DMS153 treated with DMSO at 0.1 percent for 48 hours (cell line): ENCODE measurements around the gene ENAH.

Source experiments
- DNase-seq: peaks from one replicate; lab custom pipeline; 2025; ENCODE audit not compliant: unreplicated experiment; lab: John Stamatoyannopoulos, UW

The ENAH gene

DNA sequence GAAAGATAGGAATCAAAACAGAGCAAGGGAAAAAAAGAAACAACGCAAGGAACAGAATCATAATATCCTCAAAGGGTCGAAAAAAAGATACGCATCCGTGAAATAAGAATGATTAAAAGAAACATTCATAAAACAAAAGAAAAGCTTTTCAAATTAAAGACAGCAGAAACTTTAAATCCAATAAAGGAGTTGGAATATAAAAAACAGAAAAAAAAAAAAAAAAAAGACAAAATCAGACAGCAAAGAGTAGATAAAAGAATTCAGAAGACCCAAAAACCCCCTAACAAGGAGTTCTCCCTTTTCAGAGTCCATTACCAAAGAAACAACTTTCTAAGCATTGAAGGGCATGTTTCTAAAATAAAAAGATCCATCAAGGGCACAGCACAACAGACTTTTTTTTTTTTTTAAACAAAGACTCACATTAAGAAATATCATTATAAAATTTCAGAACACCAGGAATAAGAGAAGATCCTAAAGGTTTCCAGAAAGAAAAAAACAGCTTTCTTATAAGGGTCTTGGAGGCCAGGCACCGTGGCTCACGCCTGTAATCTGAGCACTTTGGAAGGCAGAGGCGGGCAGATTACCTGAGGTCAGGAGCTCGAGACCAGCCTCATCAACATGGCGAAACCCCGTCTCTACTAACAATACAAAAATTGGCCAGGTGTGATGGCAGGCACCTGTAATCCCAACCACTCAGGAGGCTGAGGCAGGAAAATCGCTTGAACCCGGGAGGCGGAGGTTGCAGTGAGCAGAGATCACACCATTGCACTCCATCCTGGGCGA lies 44.7 kb downstream of the ENAH start:
- DNase-seq = no peak

DNA sequence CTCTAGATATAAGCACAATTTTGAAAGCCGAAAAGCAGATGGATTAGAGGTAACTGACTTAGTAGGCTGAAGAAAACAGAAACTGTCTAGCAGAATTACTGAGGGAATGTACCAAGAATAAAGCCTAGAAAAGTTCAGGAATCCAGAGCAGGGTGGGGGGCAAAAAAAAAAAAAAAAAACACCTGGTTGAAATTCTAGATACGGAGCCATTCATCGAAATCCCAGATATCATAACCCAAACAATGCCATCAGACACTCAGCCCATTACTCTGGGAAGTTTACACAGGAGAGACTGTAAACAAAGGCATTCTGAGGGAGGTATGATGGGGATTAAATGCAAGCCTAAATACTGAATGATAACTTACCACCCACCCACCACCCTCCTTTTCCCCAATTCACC lies 45.6 kb downstream of the ENAH start:
- no peak for DNase-seq

DNA sequence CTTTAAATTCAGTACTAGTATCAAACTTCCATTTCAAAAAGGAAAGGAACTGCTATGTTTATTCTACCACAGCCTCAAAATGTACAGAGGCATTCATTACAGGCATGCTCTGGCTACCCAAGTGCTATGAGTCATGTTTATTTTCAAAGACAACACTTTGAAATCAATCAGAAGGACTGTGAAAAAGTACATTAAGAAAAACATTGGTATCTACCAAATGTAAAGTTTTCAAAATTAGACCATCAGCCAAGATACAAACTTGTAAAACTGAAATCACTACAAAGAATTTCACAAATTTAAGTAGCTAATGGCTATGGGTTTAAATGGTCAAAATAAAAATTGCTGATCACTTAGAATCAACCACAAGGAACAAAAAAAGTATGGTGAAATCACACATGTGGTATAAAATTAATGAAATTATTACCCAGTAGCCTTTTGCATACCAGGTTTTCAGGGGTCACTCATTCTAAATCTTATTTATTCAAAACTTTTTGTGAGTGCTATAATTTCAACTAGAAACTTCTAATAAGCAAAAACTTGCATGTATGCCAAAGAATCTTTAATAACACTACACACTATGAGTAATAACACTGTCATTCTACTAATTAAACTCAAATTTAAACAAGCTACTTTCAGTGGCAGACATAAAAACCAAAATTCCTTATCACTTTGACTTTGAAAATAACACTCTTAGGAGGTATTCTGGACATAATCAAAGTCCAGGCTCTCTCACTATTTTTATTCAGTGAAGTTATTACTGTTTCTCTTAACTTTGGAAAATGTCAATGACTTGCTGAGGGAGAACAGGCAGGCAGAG lies 49.2 kb downstream of the ENAH start:
- DNase-seq = no peak

DNA sequence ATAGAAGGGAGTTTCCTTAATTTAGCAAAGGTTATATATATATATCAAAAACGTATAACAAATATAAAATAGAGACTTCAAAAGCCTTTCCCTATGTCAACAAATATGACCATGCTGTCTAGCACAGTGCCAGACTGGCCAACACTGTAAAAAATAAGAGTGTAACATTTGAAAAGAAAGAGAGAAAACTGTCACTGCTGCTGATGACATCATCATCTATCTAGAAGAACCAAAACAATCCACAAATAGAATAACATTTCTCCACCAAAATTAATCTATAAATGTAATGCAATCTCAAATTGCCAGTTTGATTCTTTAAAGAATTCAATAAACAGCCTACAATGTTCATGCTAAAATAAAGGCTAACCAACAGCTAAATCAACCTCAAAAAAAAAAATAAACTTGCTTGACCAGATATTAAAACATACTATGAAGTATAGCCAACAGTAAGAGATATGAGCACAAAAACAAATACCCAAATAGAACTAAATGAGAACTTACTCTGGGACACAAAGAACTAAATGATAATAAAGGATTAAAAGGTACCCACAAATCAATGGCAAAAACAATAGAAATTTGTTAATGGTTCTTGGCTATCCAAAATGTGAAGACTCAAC lies 50.2 kb downstream of the ENAH start:
- no peak for DNase-seq

DNA sequence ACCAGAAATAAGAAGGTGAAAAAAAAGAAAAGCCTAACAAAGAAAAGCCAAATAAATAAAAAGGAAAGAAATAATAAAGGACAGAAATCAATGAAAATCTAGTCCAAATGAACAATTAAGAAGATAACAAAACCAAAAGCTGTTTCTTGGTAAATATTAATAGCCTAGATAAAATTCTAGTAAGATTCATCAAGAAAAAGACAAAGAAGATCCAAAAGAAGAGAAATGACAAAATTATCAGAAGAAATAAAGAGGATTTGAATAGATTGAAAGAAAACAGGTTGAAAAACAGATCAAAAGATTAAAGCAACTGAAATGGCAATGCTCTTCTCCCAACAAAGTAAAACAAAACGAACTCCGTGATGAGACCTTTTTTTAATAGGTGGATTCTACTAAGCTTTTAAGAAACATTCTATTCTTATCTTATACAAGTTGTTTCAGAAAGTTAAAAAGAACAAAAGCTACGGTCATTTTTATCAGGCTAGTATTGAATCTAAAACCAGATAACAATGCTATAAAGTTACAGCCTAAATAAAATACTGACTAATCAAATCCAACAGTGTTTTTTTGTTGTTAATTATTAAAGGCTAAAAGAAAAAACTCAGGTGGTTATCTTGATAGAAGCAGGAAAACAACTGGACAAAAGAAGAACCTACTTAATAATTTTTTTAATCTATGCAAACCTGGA lies 50.9 kb downstream of the ENAH start:
- DNase-seq = no peak

DNA sequence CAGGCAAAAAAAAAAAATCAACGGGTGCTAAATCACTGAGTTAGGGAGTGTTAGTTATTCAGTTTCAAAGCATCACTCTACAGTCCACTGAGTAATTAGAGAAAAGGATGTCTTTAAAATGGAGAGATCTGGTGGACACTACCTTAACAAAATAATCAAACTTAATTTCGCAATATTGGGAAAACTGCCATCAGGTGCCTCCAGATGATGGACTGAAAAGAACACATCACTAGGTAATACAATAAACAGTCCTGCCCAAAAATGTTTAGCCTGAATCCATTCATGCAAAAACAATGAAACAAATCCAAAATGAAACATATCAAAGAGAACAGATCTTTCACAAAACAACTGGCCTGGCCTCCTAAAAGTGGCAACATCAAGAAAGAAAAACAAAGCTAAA lies 54.1 kb downstream of the ENAH start:
- no peak for DNase-seq

DNA sequence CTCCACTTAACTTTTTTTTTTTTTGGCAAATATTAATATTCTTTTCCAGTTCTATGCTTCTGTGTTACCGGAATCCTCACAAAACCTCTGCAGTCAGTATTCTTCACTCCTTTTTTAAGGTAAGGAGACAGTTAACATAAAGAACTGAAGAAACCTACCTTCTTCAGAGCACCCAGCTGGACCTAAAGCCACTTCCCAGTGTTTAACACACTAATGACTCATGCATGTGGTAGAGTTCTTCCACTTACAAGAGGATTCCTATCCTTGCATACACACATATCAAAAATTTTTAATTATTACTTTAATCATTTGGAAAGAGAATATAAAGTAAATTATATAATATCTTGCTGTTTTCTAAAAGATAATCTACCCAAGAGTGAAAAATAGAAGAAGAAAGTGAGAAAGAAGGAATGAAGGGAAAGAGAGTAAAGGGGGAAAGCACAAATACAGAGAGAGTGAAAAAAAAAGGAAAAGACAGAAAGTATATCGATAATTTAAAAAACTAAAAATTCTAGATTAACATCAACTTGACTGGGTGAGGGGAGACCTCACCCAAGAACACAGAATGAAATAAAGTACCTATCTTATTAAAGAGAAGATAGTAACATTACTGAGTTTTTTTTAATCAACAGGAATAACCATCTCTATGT lies 54.9 kb downstream of the ENAH start:
- DNase-seq = no peak

DNA sequence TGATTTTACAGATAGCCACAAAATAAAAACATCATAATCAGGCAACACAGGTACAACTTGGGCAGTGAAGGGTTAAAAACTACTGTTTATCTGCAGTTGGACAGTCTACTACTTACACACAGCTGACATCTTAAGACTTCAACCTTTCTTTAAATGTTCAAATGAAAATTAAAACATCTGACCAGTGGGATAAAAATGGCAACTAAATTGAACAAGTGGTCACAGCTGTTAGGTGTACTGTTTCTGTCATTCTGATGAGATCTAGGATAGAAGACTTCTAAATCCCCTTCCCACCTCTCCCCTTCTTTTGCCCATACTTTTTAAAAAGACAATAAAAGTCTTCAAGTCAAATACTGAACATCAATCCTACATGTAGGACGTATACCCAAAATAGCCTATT lies 56.2 kb downstream of the ENAH start:
- DNase-seq = no peak

DNA sequence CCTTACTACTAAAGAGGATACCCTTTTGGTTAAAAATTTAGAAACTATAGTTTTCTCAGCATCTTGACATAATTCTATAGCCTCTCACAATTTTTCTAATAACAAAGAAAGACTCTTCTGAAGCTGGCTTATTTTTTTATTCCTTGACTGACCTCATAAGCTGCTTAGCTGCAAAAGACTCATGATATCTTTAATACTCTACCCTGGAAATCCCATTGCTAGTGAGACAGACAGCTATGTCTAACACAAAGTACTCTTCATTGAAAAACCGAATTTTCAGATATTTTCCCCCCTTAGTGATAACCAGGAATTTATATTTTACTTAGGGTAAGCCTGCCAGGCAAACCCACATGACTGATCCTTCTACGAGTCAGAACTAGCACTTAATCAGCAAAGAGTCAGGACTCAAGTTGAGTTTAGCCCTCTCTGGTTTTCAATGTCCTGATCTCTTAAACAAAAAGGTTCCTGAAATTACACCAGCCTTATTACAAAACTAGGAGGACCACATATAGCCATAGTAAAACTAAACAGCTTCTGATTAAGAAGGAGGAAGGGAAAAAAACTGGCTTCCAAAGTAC lies 56.9 kb downstream of the ENAH start:
- DNase-seq = no peak

DNA sequence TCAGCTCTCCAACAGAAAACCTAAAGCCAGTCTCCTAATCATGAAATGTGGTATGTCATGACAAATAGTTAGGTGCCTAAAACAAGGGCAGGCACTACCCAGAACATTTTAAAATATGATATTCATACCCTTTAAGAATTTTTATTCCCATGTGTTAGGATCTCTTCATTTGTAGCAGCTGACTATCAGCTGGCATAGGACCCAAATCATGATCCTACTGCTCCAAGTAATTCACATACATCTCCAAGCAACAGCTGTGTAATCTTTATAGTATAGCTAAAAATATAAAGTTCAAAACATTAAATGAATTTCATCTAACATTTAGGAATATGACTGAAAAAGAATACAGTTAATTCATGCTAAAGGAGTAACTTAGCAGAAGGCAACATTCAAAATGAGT lies 57.5 kb downstream of the ENAH start:
- no peak for DNase-seq

DNA sequence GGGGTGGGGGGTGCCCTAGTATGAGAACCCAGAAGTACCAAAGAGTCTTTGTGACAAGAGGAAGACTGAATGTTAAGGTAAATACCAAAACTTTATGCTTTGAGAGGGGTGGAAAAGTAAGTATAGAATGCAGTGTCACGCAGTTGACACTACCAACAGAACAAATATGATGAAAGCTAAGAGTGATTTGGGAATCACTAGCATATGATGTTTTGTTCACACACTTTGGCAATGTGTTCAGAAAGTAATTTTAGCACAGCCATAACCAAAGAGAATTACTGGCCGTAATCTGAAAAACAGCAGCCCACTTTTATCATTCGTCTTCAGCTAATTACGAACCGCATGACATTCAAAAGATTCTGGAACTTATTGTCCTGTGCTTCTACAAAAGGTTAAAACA lies 59.5 kb downstream of the ENAH start:
- DNase-seq = no peak

DNA sequence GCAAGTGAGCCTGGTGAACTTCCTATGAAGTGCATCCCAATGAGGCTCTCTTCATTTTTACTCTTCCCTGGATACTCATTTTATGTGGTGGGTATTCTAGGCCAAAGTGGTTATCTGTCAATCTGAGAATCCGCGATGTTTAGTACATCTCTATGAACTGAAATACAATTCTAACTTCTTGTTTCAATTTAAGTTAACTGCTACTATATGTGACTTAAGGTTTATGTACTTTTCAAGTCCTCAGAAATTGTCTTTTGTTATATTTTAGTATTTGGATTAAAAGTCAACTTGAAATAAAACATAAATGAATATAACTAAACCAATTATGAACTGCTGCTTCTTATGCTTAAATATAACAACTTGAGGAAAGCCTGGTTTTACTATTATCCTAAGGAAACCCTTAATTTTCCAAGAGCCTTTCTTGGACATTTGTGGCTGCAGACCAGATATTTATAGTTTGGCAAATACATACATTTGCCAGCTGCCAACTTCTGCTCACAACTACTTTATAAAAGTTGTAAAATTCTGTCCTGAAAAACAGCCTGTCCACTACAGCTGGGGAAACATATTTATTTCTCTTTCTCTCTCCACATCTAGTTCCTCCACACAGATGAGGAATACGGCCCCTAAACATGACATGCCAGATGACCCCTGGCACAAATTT lies 60.4 kb downstream of the ENAH start:
- DNase-seq = no peak

DNA sequence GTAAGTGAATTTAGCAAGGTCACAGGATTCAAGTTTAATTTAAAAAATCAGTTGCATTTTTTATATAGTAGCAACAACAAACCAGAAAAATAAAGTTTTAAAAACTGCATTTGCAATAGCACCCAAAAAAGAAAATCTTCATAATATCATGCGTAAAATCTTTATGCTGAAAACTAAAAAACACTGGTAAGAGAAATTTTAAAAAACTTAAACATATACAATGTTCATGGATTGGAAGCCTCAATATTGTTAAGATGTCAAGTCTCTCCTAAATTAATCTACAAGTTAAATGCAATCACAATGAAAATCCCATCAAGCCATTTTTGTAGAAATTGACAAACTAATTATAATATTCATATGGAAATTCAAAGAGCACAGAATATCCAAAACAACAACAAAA lies 65.6 kb downstream of the ENAH start:
- no peak for DNase-seq

DNA sequence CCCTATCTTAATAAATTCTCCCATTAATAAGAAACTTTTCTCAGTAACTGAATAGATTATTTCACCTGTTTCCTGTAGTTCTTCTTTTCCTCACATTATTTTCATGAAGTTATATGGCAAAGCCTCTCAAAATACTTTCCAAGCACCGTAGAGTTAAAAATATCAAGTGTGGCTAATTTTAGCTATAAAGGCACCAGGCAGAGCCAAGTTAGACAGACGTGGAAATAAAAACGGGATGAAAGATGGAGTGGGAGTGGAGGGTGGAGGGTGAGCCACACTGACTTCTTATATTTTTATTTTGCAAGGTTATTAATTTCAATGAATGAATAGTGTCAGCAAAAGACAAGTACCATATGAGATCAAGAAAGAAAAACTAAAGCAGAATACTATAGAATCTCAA lies 71.7 kb downstream of the ENAH start:
- no peak for DNase-seq

DNA sequence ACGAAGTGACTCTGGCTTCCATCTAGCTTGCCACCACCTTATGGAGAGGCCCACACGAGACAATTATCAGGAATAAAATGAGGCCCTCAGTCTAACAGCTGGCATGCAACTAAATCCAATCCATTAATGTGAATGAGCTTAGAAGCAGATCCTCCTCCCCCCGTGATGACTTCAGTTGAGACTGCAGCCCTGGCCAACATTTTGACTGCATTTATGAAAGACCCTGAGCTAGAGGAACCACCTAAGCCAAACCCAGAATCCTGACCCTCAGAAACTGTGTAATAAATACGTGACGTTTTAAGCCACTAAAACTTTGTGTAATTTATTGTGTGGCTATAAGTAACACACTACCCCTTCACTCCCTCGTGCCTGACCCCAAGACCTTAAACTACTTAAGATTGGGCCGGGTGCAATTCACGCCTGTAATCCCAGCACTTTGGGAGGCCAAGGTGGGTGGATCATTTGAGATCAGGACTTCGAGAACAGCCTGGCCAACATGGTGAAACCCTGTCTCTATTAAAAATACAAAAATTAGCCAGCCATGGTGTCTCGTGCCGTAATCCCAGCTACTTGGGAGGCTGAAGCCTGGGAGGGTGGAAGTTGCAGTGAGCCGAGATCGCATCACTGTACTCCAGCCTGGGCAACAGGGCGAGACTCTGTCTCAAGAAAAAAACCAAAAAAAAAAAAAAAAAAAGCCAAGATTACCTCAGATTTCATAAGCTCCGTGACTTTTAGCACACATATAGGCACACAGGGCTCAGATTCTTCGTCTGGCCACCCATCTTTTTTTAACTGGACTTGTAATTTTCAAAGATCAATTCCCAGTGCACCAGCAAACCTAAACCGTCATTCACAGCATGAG lies 72.5 kb downstream of the ENAH start:
- no peak for DNase-seq

DNA sequence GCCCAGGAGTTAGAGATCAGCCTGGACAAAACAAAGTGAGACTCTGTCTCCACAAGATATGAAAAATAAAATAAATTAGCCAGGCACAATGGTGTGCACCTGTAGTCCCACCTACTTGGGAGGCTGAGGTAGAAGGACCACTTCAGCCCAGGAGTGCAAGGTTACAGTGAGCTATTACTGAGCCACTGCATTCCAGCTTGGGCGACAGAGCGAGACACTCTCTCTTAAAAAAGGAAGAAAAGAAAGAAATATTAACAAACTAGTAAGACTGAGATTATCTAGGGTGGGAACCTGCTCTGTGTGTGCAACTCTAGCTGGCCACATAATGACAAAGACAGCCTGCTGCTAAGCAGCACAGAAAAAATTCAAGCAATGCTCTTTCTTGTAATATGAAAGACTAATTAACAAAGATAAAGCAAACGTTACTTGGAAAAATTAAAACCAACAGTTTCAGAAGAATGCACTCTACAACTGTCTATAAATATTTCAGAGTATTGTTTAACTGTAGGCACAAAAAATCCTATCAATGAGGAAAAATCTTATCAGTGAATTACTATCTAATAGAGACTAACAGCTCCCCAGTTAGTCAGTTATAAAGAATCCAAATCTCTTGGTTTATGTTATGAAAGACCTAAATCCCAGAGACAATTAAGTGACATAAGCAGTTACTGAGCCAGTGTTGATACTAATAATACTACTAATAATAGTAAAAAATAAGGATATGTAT lies 74.5 kb downstream of the ENAH start:
- no peak for DNase-seq

DNA sequence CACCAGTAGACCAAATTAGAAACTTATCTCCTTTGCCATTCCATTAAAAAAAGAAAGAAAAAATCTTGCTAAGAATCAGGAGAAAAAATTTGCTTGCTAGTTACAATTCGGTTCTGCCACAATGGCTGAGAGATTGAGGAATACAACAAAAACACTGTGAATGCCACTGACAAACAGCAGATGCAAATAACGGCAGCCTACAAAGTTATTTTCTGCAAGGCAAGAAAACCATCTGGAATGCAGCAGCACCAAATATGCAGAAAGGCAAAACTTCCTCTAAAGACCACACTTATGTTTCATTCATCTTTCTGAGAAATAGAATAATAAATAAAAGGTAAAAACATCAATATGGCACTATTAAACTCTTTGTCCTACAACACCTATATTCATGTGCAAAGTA lies 75.7 kb downstream of the ENAH start:
- DNase-seq = no peak

DNA sequence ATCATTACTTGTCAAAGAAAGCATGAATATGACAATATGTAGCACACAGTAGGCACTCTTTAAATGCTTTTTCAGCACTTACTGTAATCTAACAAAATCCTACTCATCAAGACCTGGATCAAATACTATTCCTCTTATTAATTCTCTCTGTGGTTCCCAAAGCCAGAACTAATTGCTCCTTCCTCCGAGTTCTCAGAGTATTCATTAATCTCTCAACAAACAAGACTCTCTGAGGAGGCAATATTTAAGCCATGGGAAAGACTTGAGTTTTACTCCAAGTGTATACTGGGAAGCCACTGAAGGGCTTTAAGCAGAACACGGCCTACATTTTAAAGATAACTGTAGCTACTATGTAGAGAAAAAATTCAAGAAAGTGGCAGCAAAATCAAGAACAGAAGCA lies 79.7 kb downstream of the ENAH start:
- DNase-seq = no peak

DNA sequence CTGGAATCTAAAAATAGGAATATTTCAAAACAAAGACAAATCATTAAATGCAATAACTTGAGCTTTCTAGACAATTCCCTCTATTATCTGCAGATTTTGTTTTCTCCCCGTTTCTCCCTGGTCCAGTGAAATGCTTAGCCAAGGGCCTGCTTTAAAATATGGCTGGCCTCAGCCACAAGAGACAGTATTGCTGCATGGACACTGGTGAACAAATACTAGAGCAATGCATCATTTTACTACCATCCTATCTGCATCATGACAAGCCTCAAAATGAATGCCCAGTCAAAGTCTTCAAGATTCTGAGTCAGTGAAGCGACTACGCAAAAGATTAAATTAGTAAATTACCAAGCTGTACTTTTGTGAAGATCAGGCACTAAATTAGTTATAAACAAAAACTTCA lies 80.5 kb downstream of the ENAH start:
- DNase-seq = no peak
